Stomach (tissue), 4 donors: ENCODE data around the gene NEK4.

Source experiments
- EP300 ChIP-seq: sonication (generic); formaldehyde crosslinking; IDR thresholded peaks from one replicate; pipeline ENCODE4 v1.6.1; 2017; ENCODE audit warnings: antibody characterized with exemption
- POLR2AphosphoS5 ChIP-seq, 3 donors: sonication (generic); formaldehyde crosslinking; IDR thresholded peaks; one replicate each; pipeline ENCODE4 v1.6.1; 2016; ENCODE audit warnings: antibody characterized with exemption in 3 of 3
- TF ChIP-seq, protein P1 (sequence below), 7 experiments: fragments of 450-650 bp in 4 of 7; fragments of 200-600 bp in 3 of 7; sonication (generic) in 3 of 7; IDR thresholded peaks; one replicate each; pipeline ENCODE4 v1.5.1; 2016 to 2019; ENCODE audit warnings: antibody characterized with exemption in 7 of 7, control low read depth in 2 of 7, mild to moderate bottlenecking in 1 of 7

- TF ChIP-seq, protein P1, sequence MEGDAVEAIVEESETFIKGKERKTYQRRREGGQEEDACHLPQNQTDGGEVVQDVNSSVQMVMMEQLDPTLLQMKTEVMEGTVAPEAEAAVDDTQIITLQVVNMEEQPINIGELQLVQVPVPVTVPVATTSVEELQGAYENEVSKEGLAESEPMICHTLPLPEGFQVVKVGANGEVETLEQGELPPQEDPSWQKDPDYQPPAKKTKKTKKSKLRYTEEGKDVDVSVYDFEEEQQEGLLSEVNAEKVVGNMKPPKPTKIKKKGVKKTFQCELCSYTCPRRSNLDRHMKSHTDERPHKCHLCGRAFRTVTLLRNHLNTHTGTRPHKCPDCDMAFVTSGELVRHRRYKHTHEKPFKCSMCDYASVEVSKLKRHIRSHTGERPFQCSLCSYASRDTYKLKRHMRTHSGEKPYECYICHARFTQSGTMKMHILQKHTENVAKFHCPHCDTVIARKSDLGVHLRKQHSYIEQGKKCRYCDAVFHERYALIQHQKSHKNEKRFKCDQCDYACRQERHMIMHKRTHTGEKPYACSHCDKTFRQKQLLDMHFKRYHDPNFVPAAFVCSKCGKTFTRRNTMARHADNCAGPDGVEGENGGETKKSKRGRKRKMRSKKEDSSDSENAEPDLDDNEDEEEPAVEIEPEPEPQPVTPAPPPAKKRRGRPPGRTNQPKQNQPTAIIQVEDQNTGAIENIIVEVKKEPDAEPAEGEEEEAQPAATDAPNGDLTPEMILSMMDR (IDR thresholded peaks at IDR 0.05), result no peak
- TF ChIP-seq EP300 (no peak), POLR2AphosphoS5 (IDR thresholded peaks at IDR 0.05) (no peak)
Measured at GRCh38 chr3:52769786-52770455, 819 bp downstream of the NEK4 start.
